Activated CD8-positive, alpha-beta memory T cell treated with anti-CD3 and anti-CD28 coated beads, Interleukin-2, amount 10 ng/mL, durations not matched to agents 7 days and 5 days (primary cell): ENCODE results near the gene TMEM63A. TPM values are rescaled to one million over a fixed set of nuclear protein-coding genes. Genes with fewer than 3 reads are reported as not detected.
A peak's percentile ranks its signal among the peaks of the same experiment; 100 is the strongest.
"Not testable (repeated sequence)": the region's sequence is repeated elsewhere in the genome, so short reads cannot be mapped to it uniquely, and the experiment has no call there.

Source experiments
- ATAC-seq: fragments of 150-1000 bp; cut with Tn5 transposase; one replicate; pipeline ENCODE4 v1.10.0; 2021; ENCODE audit warnings: moderate library complexity
- CTCF ChIA-PET: fragments of 350-600 bp; sonication (Branson Sonifier 250); formaldehyde crosslinking; loops from one replicate; lab custom pipeline; 2021; ENCODE audit warnings: antibody characterized with exemption; lab: Charles Lee
- DNase-seq: peaks from one replicate; pipeline ENCODE4 v3.0.0-alpha.2; 2020
- H3K27ac Mint-ChIP-seq: one replicate; pipeline ENCODE4 v1.8.0; 2021; ENCODE audit warnings: mild to moderate bottlenecking, mixed read lengths
- H3K27me3 Mint-ChIP-seq: one replicate; pipeline ENCODE4 v1.8.0; 2021; ENCODE audit warnings: mixed read lengths
- H3K36me3 Mint-ChIP-seq: one replicate; pipeline ENCODE4 v1.8.0; 2021; ENCODE audit warnings: mild to moderate bottlenecking, mixed read lengths
- H3K4me1 Mint-ChIP-seq: one replicate; pipeline ENCODE4 v1.8.0; 2021; ENCODE audit warnings: mixed read lengths
- H3K4me3 Mint-ChIP-seq: one replicate; pipeline ENCODE4 v1.8.0; 2021; ENCODE audit warnings: mild to moderate bottlenecking, moderate library complexity, mixed read lengths
- H3K9me3 Mint-ChIP-seq: one replicate; pipeline ENCODE4 v1.8.0; 2022; ENCODE audit warnings: low read depth, mixed read lengths
- total RNA-seq, 2 experiments: library from RNA; stranded (reverse); gene quantifications; one replicate each; pipeline ENCODE4 v1.2.3, GENCODE V29; 2021

Gene TMEM63A
- total RNA-seq = 10 to 100 TPM; 50.4 to 58.7 TPM

GRCh38 chr1:225881959-225882693 is at the start of gene TMEM63A:
Gene TMEM63A (minus strand): TSS chr1:225882380. CDS start chr1:225877580, 4,800 bp downstream.
- Mint-ChIP-seq H3K27me3 (peaks cover 5% of the 10 kb centered on the region), H3K4me1 (peaks cover 35% of the 10 kb centered on the region), H3K27ac (peak within 1 kb of the TSS; percentile 87), H3K36me3 (peaks cover 3% of the 10 kb centered on the region), H3K4me3 (peak within 1 kb of the TSS; percentile 82), H3K9me3 (no peaks in the 10 kb centered on the region)
- ATAC-seq (peak; percentile 87), DNase-seq (peak; percentile 92)
- CTCF ChIA-PET = interaction anchor here (0.8 to 4.7 kb wide), 23 partner anchors 7 to 414 kb away, joined by 3 to 34 read pairs (median 5); partner anchors contain the start of genes LEFTY1, PYCR2, SDE2 and SRP9

- Mint-ChIP-seq H3K36me3 (no peaks in the 10 kb centered on the region), H3K27me3 (no peaks in the 10 kb centered on the region), H3K4me1 (peaks cover 7% of the 10 kb centered on the region), H3K4me3 (no peak overlapping the region), H3K27ac (no peak overlapping the region), H3K9me3 (no peaks in the 10 kb centered on the region)
- DNase-seq (no peak), ATAC-seq (no peak)
- CTCF ChIA-PET = interaction anchor here (0.8 to 1.6 kb wide), 5 partner anchors 11 to 457 kb away, joined by 3 to 4 read pairs (median 3); no protein-coding TSS in a partner anchor
Measured at GRCh38 chr1:225931270-225932136, 49.3 kb upstream of the TMEM63A start.

GRCh38 chr1:225930566-225930965 is 48.4 kb upstream of the TMEM63A start:
- peaks cover 8% of the 10 kb centered on the region for H3K4me1 Mint-ChIP-seq
- DNase-seq = no peak
- H3K36me3 Mint-ChIP-seq = no peaks in the 10 kb centered on the region
- no peak for ATAC-seq
- no peak overlapping the region for H3K4me3 Mint-ChIP-seq
- no peaks in the 10 kb centered on the region for H3K9me3 Mint-ChIP-seq
- H3K27me3 Mint-ChIP-seq = no peaks in the 10 kb centered on the region
- no peak overlapping the region for H3K27ac Mint-ChIP-seq
- CTCF ChIA-PET = interaction anchor here (1.1 kb wide), 1 partner anchor 11 kb away, joined by 4 read pairs; no protein-coding TSS in a partner anchor

- H3K27me3 Mint-ChIP-seq, H3K4me3 Mint-ChIP-seq, H3K36me3 Mint-ChIP-seq, H3K9me3 Mint-ChIP-seq, H3K27ac Mint-ChIP-seq, ATAC-seq, DNase-seq, CTCF ChIA-PET: not testable (repeated sequence)
- peaks cover 13% of the 10 kb centered on the region for H3K4me1 Mint-ChIP-seq
Measured at GRCh38 chr1:225929462-225929861, 47.3 kb upstream of the TMEM63A start.

GRCh38 chr1:225928186-225929175 is 46.3 kb upstream of the TMEM63A start:
- peaks cover 2% of the 10 kb centered on the region for H3K36me3 Mint-ChIP-seq
- H3K4me3 Mint-ChIP-seq = no peak overlapping the region
- H3K27ac Mint-ChIP-seq = peak overlapping the region; percentile 60
- DNase-seq = no peak
- H3K4me1 Mint-ChIP-seq = peaks cover 16% of the 10 kb centered on the region
- CTCF ChIA-PET = no interaction called here
- no peaks in the 10 kb centered on the region for H3K9me3 Mint-ChIP-seq
- no peak for ATAC-seq
- H3K27me3 Mint-ChIP-seq = no peaks in the 10 kb centered on the region

GRCh38 chr1:225926551-225927113 is 44.5 kb upstream of the TMEM63A start:
- ATAC-seq = no peak
- peaks cover 2% of the 10 kb centered on the region for H3K36me3 Mint-ChIP-seq
- no peaks in the 10 kb centered on the region for H3K9me3 Mint-ChIP-seq
- DNase-seq = no peak
- CTCF ChIA-PET = interaction anchor here (1.2 to 8.3 kb wide), 3 partner anchors 15 to 452 kb away, joined by 3 to 36 read pairs (median 3); no protein-coding TSS in a partner anchor
- H3K27ac Mint-ChIP-seq = no peak overlapping the region
- no peaks in the 10 kb centered on the region for H3K27me3 Mint-ChIP-seq
- H3K4me3 Mint-ChIP-seq = no peak overlapping the region
- peaks cover 26% of the 10 kb centered on the region for H3K4me1 Mint-ChIP-seq

GRCh38 chr1:225923692-225924555 is 41.7 kb upstream of the TMEM63A start, which contains the start of gene PYCR2:
Gene PYCR2 (minus strand): TSS chr1:225924250. CDS start chr1:225924110, 140 bp downstream.
- CTCF ChIA-PET = interaction anchor here (0.6 to 8.3 kb wide), 18 partner anchors 9 to 1482 kb away, joined by 3 to 36 read pairs (median 5); partner anchors contain the start of genes SRP9 and TMEM63A
- peaks cover 44% of the 10 kb centered on the region for H3K4me1 Mint-ChIP-seq
- H3K36me3 Mint-ChIP-seq = peaks cover 19% of the 10 kb centered on the region
- peak; percentile 99 for ATAC-seq
- peak; percentile 96 for DNase-seq
- no peaks in the 10 kb centered on the region for H3K9me3 Mint-ChIP-seq
- no peaks in the 10 kb centered on the region for H3K27me3 Mint-ChIP-seq
- H3K4me3 Mint-ChIP-seq = peak within 1 kb of the TSS; percentile 96
- H3K27ac Mint-ChIP-seq = peak within 1 kb of the TSS; percentile 93

GRCh38 chr1:225923381-225923691 is 41.2 kb upstream of the TMEM63A start:
- no peaks in the 10 kb centered on the region for H3K9me3 Mint-ChIP-seq
- H3K4me3 Mint-ChIP-seq = peak overlapping the region; percentile 96
- H3K36me3 Mint-ChIP-seq = peaks cover 22% of the 10 kb centered on the region
- H3K27me3 Mint-ChIP-seq = no peaks in the 10 kb centered on the region
- DNase-seq (no peak), ATAC-seq (no peak)
- peaks cover 45% of the 10 kb centered on the region for H3K4me1 Mint-ChIP-seq
- CTCF ChIA-PET = interaction anchor here (0.6 to 8.3 kb wide), 14 partner anchors 12 to 1482 kb away, joined by 3 to 36 read pairs (median 5); partner anchors contain the start of genes SRP9 and TMEM63A
- H3K27ac Mint-ChIP-seq = peak overlapping the region; percentile 93

- Mint-ChIP-seq H3K4me1 (peaks cover 51% of the 10 kb centered on the region), H3K27me3 (no peaks in the 10 kb centered on the region), H3K9me3 (no peaks in the 10 kb centered on the region), H3K27ac (no peak overlapping the region), H3K36me3 (peaks cover 31% of the 10 kb centered on the region), H3K4me3 (no peak overlapping the region)
- CTCF ChIA-PET = interaction anchor here (0.9 to 8.3 kb wide), 5 partner anchors 11 to 447 kb away, joined by 3 to 36 read pairs (median 3); partner anchors contain the start of gene SRP9
- ATAC-seq (no peak), DNase-seq (no peak)
Measured at GRCh38 chr1:225921734-225922709, 39.8 kb upstream of the TMEM63A start.

GRCh38 chr1:225919906-225920305 is 37.7 kb upstream of the TMEM63A start:
- Mint-ChIP-seq H3K27me3 (no peaks in the 10 kb centered on the region), H3K36me3 (peaks cover 31% of the 10 kb centered on the region), H3K9me3 (no peaks in the 10 kb centered on the region), H3K4me3 (no peak overlapping the region), H3K4me1 (peaks cover 44% of the 10 kb centered on the region), H3K27ac (peak overlapping the region; percentile 64)
- DNase-seq (no peak), ATAC-seq (no peak)
- CTCF ChIA-PET = interaction anchor here (1.2 to 8.3 kb wide), 2 partner anchors 9 to 445 kb away, joined by 3 to 36 read pairs; no protein-coding TSS in a partner anchor
